Vagina (tissue), 2 donors: ENCODE measurements around the gene TFPI.

Experiments used
- POLR2AphosphoS5 ChIP-seq, 2 donors: sonication (generic); formaldehyde crosslinking; IDR thresholded peaks; one replicate each; pipeline ENCODE4 v1.9.0; 2017; ENCODE audit warnings: antibody characterized with exemption in 2 of 2, mild to moderate bottlenecking in 2 of 2, low read depth in 1 of 2; ENCODE audit not compliant: insufficient read depth in 1 of 2
- TF ChIP-seq, protein P1 (sequence below), 3 experiments: fragments of 450-650 bp in 2 of 3; fragments of 200-600 bp in 1 of 3; sonication (generic) in 1 of 3; IDR thresholded peaks; one replicate each; pipeline ENCODE4 v1.5.1; 2017 to 2019; ENCODE audit warnings: antibody characterized with exemption in 3 of 3, mild to moderate bottlenecking in 2 of 3, moderate library complexity in 2 of 3

DNA sequence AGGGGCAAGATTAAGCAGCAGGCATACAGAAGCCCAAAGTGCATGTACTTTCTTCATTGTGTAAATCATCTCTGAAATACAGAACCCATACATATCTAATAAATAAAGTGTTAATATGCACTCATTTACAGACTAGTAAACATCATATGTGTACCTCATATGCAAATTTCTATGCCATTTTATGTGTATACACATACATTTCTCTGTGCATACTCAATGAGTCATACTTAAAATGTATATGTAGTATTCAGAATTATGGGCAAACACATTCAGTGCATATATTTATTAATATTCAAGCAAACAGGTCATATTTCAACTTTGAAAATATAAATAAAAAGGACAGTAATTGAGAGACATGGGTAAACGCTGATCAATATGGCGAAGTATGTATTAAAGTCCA is 50.5 kb downstream of the TFPI start:
- TF ChIP-seq POLR2AphosphoS5 (IDR thresholded peaks at IDR 0.05; ENCODE audit: insufficient read depth in 1 of 2, low read depth in 1 of 2): no peak
- TF ChIP-seq, protein P1, sequence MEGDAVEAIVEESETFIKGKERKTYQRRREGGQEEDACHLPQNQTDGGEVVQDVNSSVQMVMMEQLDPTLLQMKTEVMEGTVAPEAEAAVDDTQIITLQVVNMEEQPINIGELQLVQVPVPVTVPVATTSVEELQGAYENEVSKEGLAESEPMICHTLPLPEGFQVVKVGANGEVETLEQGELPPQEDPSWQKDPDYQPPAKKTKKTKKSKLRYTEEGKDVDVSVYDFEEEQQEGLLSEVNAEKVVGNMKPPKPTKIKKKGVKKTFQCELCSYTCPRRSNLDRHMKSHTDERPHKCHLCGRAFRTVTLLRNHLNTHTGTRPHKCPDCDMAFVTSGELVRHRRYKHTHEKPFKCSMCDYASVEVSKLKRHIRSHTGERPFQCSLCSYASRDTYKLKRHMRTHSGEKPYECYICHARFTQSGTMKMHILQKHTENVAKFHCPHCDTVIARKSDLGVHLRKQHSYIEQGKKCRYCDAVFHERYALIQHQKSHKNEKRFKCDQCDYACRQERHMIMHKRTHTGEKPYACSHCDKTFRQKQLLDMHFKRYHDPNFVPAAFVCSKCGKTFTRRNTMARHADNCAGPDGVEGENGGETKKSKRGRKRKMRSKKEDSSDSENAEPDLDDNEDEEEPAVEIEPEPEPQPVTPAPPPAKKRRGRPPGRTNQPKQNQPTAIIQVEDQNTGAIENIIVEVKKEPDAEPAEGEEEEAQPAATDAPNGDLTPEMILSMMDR (IDR thresholded peaks at IDR 0.05): no peak
